ENCODE measurements around the gene CBLN1. TPM values are rescaled to one million over a fixed set of nuclear protein-coding genes. Genes with fewer than 3 reads are reported as not detected.

CBLN1 gene
- total RNA-seq, 1 donor from 2014 or later, result 21.7 TPM

DNA sequence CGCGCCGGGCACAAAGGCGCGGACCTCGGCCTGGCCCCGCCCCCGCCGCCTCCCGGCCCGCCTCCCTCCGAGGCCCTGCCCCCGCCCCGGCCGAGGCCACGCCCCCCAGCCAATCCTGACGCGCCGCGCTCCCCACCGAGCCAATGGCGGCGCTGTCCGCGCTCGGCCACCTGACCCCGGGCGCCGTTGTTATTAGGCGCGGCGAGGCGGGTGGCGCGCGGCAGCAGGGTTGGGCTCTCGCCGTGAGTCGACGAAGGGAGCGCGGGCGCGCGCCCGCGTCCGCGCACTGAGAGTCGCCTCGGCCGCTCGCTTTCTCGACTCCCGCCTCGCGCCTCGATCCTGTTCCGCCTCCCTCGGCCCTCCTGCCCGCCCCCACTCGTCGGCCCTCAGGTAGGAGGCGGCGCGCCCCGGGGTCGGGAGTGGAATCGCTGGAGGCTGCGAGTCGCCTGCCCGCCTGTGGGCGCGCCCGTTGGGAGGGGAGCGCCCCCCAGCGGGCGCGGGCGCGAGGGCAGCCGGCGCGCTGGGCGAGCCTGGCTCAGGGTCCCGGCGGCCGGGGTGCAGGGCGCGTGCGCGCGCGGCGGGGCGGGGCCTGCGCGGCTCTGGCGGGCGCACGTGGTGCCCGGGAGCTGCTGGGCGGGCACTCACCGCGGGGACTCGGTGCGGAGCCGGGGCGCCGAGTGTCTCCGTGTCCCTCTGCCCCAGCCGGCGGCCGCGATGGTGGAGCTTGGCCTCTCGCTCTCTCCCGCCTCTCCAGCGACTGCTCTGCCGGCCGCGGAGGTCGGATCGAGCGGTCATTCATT is 405 bp upstream of the CBLN1 start:
- peak; percentile 98 for DNase-seq
- H3K9me3 Mint-ChIP-seq (ENCODE audit: unreplicated experiment), result peaks cover 15% of the 10 kb centered on the region
- H3K36me3 Mint-ChIP-seq (ENCODE audit: unreplicated experiment), result no peaks in the 10 kb centered on the region
- peaks cover 14% of the 10 kb centered on the region for H3K4me1 Mint-ChIP-seq (ENCODE audit: low read depth, unreplicated experiment)
- peaks cover 29% of the 10 kb centered on the region for H3K27me3 Mint-ChIP-seq (ENCODE audit: unreplicated experiment)
- H3K27ac Mint-ChIP-seq (ENCODE audit: unreplicated experiment), result no peak overlapping the region
- H3K4me3 Mint-ChIP-seq (ENCODE audit: unreplicated experiment), result peak overlapping the region; percentile 88
- peak; percentile 82 for TF ChIP-seq CTCF (IDR thresholded peaks at IDR 0.05; ENCODE audit: partially characterized antibody, unreplicated experiment)

DNA sequence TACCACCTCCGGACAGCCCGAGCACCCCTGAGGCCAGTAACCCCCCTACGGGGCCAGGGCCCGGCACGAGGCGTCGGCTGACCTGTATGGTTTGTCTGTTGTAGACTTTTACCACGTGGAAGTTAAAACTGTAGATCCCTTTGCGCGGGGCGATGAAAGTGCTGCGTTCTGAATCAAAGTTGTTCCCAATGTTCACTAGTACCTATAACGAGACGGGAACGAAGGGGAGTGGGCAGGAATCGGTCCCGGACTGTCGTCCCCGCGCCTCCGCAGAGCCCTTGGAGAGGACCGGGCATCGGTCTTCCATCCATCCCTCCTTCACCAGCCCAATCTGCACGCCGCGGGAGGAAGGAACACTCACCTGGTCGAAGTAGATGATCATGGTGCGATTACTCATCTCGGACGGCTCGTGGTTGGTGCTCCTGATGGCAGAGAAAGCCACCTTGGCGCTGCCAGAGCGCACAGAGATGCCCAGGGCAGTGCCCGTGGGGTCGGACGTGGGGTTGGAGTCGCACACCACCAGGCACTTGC is 732 bp downstream of the CBLN1 start:
- peaks cover 36% of the 10 kb centered on the region for H3K27me3 Mint-ChIP-seq (ENCODE audit: unreplicated experiment)
- peak overlapping the region; percentile 91 for H3K4me3 Mint-ChIP-seq (ENCODE audit: unreplicated experiment)
- no peak for DNase-seq
- no peak for TF ChIP-seq CTCF (IDR thresholded peaks at IDR 0.05; ENCODE audit: partially characterized antibody, unreplicated experiment)
- peaks cover 5% of the 10 kb centered on the region for H3K36me3 Mint-ChIP-seq (ENCODE audit: unreplicated experiment)
- peaks cover 16% of the 10 kb centered on the region for H3K4me1 Mint-ChIP-seq (ENCODE audit: low read depth, unreplicated experiment)
- no peak overlapping the region for H3K27ac Mint-ChIP-seq (ENCODE audit: unreplicated experiment)
- H3K9me3 Mint-ChIP-seq (ENCODE audit: unreplicated experiment), result peaks cover 19% of the 10 kb centered on the region

DNA sequence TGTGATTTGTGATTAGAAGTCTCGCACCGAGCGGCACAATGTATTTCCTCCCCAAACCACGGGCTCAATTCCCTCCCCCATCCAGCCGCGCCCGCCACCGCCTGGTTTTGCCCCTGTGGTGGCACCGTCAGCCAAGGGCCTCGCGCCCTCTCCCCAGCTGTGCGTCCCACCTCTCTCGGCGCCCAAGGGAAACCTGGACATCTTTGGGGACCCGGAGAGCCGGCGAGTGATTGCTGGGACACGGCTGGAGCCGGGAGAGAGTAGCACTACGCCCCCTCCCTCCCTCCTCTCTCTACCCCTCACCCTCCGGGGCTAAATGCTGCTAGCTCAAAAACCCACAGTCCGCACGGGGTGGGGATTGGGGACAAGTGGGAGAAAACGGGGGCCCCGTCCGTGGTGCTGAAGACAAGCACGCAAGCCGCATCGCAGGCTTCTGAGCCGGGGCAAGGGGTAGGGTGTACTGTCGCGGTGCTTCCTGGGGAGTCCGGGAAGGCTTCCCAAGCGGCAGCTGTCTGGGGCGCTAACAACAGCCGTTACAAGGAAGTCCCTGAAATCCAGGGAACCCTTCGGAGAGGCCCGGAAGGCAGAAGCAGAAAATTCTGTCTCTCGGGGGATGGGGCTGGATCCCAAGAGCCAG is 1.4 kb downstream of the CBLN1 start:
- peaks cover 19% of the 10 kb centered on the region for H3K9me3 Mint-ChIP-seq (ENCODE audit: unreplicated experiment)
- peak; percentile 43 for DNase-seq

DNA sequence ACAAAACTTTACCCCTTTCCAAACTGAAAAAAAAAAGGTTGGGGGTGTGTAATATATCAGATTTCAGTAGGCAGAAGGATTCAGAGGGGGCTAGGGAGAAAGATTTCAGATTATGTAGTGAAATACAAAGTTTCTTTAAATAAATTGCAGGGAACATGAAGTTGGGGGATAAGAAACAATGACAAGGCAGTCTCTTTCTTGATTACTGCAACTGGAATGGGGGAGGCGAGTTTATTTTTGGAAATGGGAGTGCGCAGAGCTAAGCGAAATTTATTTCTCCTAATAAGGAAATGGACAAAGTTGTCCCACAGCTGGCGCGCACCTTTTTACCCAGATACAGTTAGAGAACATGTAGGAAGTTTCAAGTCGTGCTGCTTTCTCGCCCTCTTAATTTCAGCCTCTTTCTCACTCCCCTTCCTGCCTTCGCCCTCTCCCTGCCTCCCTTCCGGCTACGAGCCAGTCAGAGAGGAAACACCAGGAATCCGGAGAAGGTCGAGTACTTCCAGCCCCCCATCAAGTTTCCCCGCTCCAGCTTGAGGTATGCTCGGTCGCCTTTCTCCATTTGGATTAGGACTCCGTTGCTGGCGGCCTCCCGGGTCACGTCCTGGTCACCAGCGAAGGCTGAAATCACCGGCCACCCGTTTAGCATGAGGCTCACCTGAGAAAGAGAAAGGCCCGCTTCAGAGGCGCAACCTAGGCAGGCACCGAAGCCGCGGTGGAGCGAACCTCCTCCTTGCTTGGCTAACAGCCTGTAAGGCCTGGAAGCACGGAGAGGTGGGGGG is 2.5 kb downstream of the CBLN1 start:
- Mint-ChIP-seq H3K36me3 (ENCODE audit: unreplicated experiment) (peaks cover 5% of the 10 kb centered on the region), H3K27ac (ENCODE audit: unreplicated experiment) (no peak overlapping the region), H3K9me3 (ENCODE audit: unreplicated experiment) (peaks cover 25% of the 10 kb centered on the region), H3K4me1 (ENCODE audit: low read depth, unreplicated experiment) (peaks cover 23% of the 10 kb centered on the region), H3K4me3 (ENCODE audit: unreplicated experiment) (peak overlapping the region; percentile 91), H3K27me3 (ENCODE audit: unreplicated experiment) (peaks cover 42% of the 10 kb centered on the region)
- no peak for DNase-seq
- TF ChIP-seq CTCF (IDR thresholded peaks at IDR 0.05; ENCODE audit: partially characterized antibody, unreplicated experiment), result no peak

More for the DNA sequence above, 1.4 kb downstream of the CBLN1 start:
- Mint-ChIP-seq H3K4me3 (ENCODE audit: unreplicated experiment) (peak overlapping the region; percentile 91), H3K36me3 (ENCODE audit: unreplicated experiment) (peaks cover 5% of the 10 kb centered on the region), H3K27ac (ENCODE audit: unreplicated experiment) (no peak overlapping the region), H3K27me3 (ENCODE audit: unreplicated experiment) (peaks cover 36% of the 10 kb centered on the region), H3K4me1 (ENCODE audit: low read depth, unreplicated experiment) (peaks cover 16% of the 10 kb centered on the region)
- TF ChIP-seq CTCF (IDR thresholded peaks at IDR 0.05; ENCODE audit: partially characterized antibody, unreplicated experiment), result no peak

Measured in glutamatergic neuron (in vitro differentiated cells).